ENCODE data around the gene IGFL1.

DNA sequence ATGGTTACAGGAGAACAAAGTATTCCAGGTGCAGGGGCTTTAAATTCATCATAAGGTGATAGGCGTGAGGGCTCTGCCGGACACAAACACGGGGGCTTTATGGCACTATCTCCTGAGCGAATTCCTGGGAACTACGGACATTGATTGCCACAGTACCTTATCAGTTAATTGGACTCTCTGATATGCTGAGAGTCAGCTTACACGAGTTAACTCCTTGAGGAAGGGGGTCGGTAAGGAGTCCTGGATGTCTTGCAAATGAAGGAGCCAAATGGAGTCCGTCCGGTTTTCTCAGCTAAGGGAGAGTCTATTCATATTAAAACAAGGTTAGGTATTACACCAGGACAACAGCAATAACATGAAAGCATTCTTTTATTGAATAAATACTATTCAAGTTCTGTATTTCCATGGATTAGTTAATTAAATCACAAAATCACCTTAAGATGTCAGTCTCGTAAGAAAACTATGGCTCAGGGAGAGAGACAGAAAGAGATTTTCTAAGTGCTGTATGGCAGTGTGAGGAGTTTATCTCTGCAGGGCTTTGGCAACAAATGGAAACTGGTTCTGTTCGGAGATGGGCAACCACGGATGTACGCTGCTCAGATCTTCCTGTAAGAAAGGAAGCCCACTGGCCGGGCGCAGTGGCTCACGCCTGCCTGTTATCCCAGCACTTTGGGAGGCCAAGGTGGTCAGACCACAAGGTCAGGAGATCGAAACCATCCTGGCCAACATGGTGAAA is 41.1 kb downstream of the IGFL1 start:
- no peak for TF ChIP-seq MTA2 (IDR thresholded peaks at IDR 0.05; ENCODE audit: low read depth)
- TF ChIP-seq, protein P1, sequence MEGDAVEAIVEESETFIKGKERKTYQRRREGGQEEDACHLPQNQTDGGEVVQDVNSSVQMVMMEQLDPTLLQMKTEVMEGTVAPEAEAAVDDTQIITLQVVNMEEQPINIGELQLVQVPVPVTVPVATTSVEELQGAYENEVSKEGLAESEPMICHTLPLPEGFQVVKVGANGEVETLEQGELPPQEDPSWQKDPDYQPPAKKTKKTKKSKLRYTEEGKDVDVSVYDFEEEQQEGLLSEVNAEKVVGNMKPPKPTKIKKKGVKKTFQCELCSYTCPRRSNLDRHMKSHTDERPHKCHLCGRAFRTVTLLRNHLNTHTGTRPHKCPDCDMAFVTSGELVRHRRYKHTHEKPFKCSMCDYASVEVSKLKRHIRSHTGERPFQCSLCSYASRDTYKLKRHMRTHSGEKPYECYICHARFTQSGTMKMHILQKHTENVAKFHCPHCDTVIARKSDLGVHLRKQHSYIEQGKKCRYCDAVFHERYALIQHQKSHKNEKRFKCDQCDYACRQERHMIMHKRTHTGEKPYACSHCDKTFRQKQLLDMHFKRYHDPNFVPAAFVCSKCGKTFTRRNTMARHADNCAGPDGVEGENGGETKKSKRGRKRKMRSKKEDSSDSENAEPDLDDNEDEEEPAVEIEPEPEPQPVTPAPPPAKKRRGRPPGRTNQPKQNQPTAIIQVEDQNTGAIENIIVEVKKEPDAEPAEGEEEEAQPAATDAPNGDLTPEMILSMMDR (IDR thresholded peaks at IDR 0.05 in 2 of 3, conservative IDR thresholded peaks at IDR 0.05 in 1 of 3; ENCODE audit: control insufficient read depth in 2 of 3, extremely low read depth in 1 of 3, insufficient read depth in 1 of 3, low read depth in 3 of 3, low read length in 3 of 3), result no peak
- TF ChIP-seq POLR2A (IDR thresholded peaks at IDR 0.05; ENCODE audit: low read depth, low read length), result no peak
- TF ChIP-seq MYC (IDR thresholded peaks at IDR 0.05; ENCODE audit: insufficient read depth, insufficient read length, insufficient replicate concordance, low read length, severe bottlenecking), result no peak
- TF ChIP-seq ASH2L (IDR thresholded peaks at IDR 0.05; ENCODE audit: borderline replicate concordance, low read depth), result no peak
- TF ChIP-seq CHD4 (IDR thresholded peaks at IDR 0.05), result no peak
- TF ChIP-seq SIN3A (IDR thresholded peaks at IDR 0.05; ENCODE audit: low read depth, low read length), result no peak
- no peak for TF ChIP-seq GABPA (IDR thresholded peaks at IDR 0.05; ENCODE audit: low read depth)
- TF ChIP-seq CBX3 (IDR thresholded peaks at IDR 0.05; ENCODE audit: borderline replicate concordance, low read depth), result no peak
- no peak for TF ChIP-seq ZNF274 (IDR thresholded peaks at IDR 0.05; ENCODE audit: insufficient read depth, insufficient read length)
- TF ChIP-seq JUNB (IDR thresholded peaks at IDR 0.05), result no peak
- TF ChIP-seq NRF1 (conservative IDR thresholded peaks at IDR 0.05; ENCODE audit: low read depth, low read length), result no peak

All from GM12878 (cell line).